ENCODE measurements around the gene SCN4A.

The SCN4A gene

GRCh38 chr17:64001091-64001579, 28.4 kb upstream of the SCN4A start:
- Histone ChIP-seq H3K27me3 (ENCODE audit: control insufficient read depth in 3 of 3, insufficient read depth in 3 of 3, low read depth in 1 of 3, low read length in 3 of 3) (peaks cover 0 to 23% (median 21%) of the 10 kb centered on the region in 3 experiments), H4K91ac (ENCODE audit: low read depth, low read length, poor library complexity) (no peak overlapping the region), H2BK120ac (ENCODE audit: low read depth, low read length) (no peak overlapping the region), H2AK5ac (ENCODE audit: low read depth, low read length) (no peak overlapping the region), H3K4ac (ENCODE audit: low read length) (peak overlapping the region; percentile 45), H2BK15ac (ENCODE audit: low read length) (peak overlapping the region; percentile 31), H2AFZ (ENCODE audit: low read length) (no peak overlapping the region), H3K79me1 (ENCODE audit: low read depth, low read length) (no peaks in the 10 kb centered on the region), H3K27ac (replicated peaks; ENCODE audit: low read length) (no peak overlapping the region), H2BK12ac (ENCODE audit: low read length) (peak overlapping the region; percentile 30), H4K8ac (ENCODE audit: low read depth, low read length) (no peak overlapping the region), H3K4me2 (ENCODE audit: insufficient read depth, low read length, poor library complexity, severe bottlenecking) (no peak overlapping the region), H3K4me1 (ENCODE audit: control insufficient read depth in 2 of 2, insufficient read depth in 1 of 2, low read depth in 1 of 2, low read length in 2 of 2) (peaks cover 0 to 11% of the 10 kb centered on the region in 2 donors), H3K9ac (ENCODE audit: low read depth, low read length, poor library complexity) (peak overlapping the region; percentile 12), H3K9me3 (replicated peaks in 1 of 2; ENCODE audit: control insufficient read depth in 2 of 2, insufficient read depth in 1 of 2, low read depth in 1 of 2, low read length in 2 of 2) (peaks cover 0 to 2% of the 10 kb centered on the region in 2 donors), H3K14ac (ENCODE audit: low read length) (no peak overlapping the region), H3K36me3 (replicated peaks in 1 of 2; ENCODE audit: control insufficient read depth in 2 of 2, insufficient read depth in 2 of 2, low read length in 2 of 2) (no peaks in the 10 kb centered on the region), H2BK5ac (ENCODE audit: low read length) (no peak overlapping the region), H3K4me3 (ENCODE audit: low read length in 2 of 2) (no peak overlapping the region), H3K23ac (ENCODE audit: low read depth, low read length, poor library complexity) (no peak overlapping the region), H3K18ac (ENCODE audit: low read length) (peak overlapping the region; percentile 18)
- WGBS, 2 donors (ENCODE audit: extremely low coverage in 2 of 2, insufficient read length in 2 of 2, insufficient replicate concordance in 1 of 2): no CpG with 5 or more reads among the region's 7 CpGs
- no peak for DNase-seq (ENCODE audit: low spot score)

GRCh38 chr17:63999680-64000531, 27.2 kb upstream of the SCN4A start:
- no peak overlapping the region for H2BK5ac ChIP-seq (ENCODE audit: low read length)
- peaks cover 0 to 25% (median 21%) of the 10 kb centered on the region in 3 experiments for H3K27me3 ChIP-seq (ENCODE audit: control insufficient read depth in 3 of 3, insufficient read depth in 3 of 3, low read depth in 1 of 3, low read length in 3 of 3)
- peak overlapping the region; percentile 66 for H3K9ac ChIP-seq (ENCODE audit: low read depth, low read length, poor library complexity)
- H3K36me3 ChIP-seq (replicated peaks in 1 of 2; ENCODE audit: control insufficient read depth in 2 of 2, insufficient read depth in 2 of 2, low read length in 2 of 2): no peaks in the 10 kb centered on the region
- H3K4me3 ChIP-seq (ENCODE audit: low read length in 2 of 2): peak overlapping the region in 1 of 2 donors; percentile 32
- H3K79me1 ChIP-seq (ENCODE audit: low read depth, low read length): no peaks in the 10 kb centered on the region
- H3K14ac ChIP-seq (ENCODE audit: low read length): no peak overlapping the region
- H3K18ac ChIP-seq (ENCODE audit: low read length): peak overlapping the region; percentile 15
- peaks cover 0 to 6% of the 10 kb centered on the region in 2 donors for H3K4me1 ChIP-seq (ENCODE audit: control insufficient read depth in 2 of 2, insufficient read depth in 1 of 2, low read depth in 1 of 2, low read length in 2 of 2)
- H4K8ac ChIP-seq (ENCODE audit: low read depth, low read length): peak overlapping the region; percentile 87
- peaks cover 0 to 2% of the 10 kb centered on the region in 2 donors for H3K9me3 ChIP-seq (replicated peaks in 1 of 2; ENCODE audit: control insufficient read depth in 2 of 2, insufficient read depth in 1 of 2, low read depth in 1 of 2, low read length in 2 of 2)
- no peak overlapping the region for H4K91ac ChIP-seq (ENCODE audit: low read depth, low read length, poor library complexity)
- WGBS, 2 donors (ENCODE audit: extremely low coverage in 2 of 2, insufficient read length in 2 of 2, insufficient replicate concordance in 1 of 2): no CpG with 5 or more reads among the region's 25 CpGs
- no peak overlapping the region for H2BK15ac ChIP-seq (ENCODE audit: low read length)
- no peak overlapping the region for H3K4me2 ChIP-seq (ENCODE audit: insufficient read depth, low read length, poor library complexity, severe bottlenecking)
- DNase-seq (ENCODE audit: low spot score): no peak
- H3K4ac ChIP-seq (ENCODE audit: low read length): no peak overlapping the region
- no peak overlapping the region for H2BK120ac ChIP-seq (ENCODE audit: low read depth, low read length)
- H2AFZ ChIP-seq (ENCODE audit: low read length): no peak overlapping the region
- no peak overlapping the region for H3K27ac ChIP-seq (replicated peaks; ENCODE audit: low read length)
- peak overlapping the region; percentile 81 for H3K23ac ChIP-seq (ENCODE audit: low read depth, low read length, poor library complexity)
- H2BK12ac ChIP-seq (ENCODE audit: low read length): peak overlapping the region; percentile 14
- no peak overlapping the region for H2AK5ac ChIP-seq (ENCODE audit: low read depth, low read length)

GRCh38 chr17:63998721-63999679, 26.3 kb upstream of the SCN4A start:
- no peak for DNase-seq (ENCODE audit: low spot score)
- H3K4me3 ChIP-seq (ENCODE audit: low read length in 2 of 2): peak overlapping the region; percentile 67 to 88
- H2AK5ac ChIP-seq (ENCODE audit: low read depth, low read length): peak overlapping the region; percentile 94
- peak overlapping the region; percentile 87 for H4K8ac ChIP-seq (ENCODE audit: low read depth, low read length)
- H3K36me3 ChIP-seq (replicated peaks in 1 of 2; ENCODE audit: control insufficient read depth in 2 of 2, insufficient read depth in 2 of 2, low read length in 2 of 2): no peaks in the 10 kb centered on the region
- peak overlapping the region; percentile 99 for H2AFZ ChIP-seq (ENCODE audit: low read length)
- H2BK5ac ChIP-seq (ENCODE audit: low read length): peak overlapping the region; percentile 75
- no peak overlapping the region for H4K91ac ChIP-seq (ENCODE audit: low read depth, low read length, poor library complexity)
- peak overlapping the region; percentile 84 for H3K9ac ChIP-seq (ENCODE audit: low read depth, low read length, poor library complexity)
- H2BK15ac ChIP-seq (ENCODE audit: low read length): no peak overlapping the region
- peak overlapping the region; percentile 86 for H3K4me2 ChIP-seq (ENCODE audit: insufficient read depth, low read length, poor library complexity, severe bottlenecking)
- peaks cover 0 to 26% (median 21%) of the 10 kb centered on the region in 3 experiments for H3K27me3 ChIP-seq (ENCODE audit: control insufficient read depth in 3 of 3, insufficient read depth in 3 of 3, low read depth in 1 of 3, low read length in 3 of 3)
- H3K9me3 ChIP-seq (replicated peaks in 1 of 2; ENCODE audit: control insufficient read depth in 2 of 2, insufficient read depth in 1 of 2, low read depth in 1 of 2, low read length in 2 of 2): peaks cover 0 to 2% of the 10 kb centered on the region in 2 donors
- no peak overlapping the region for H2BK12ac ChIP-seq (ENCODE audit: low read length)
- WGBS, 2 donors (ENCODE audit: extremely low coverage in 2 of 2, insufficient read length in 2 of 2, insufficient replicate concordance in 1 of 2): no CpG with 5 or more reads among the region's 33 CpGs
- no peak overlapping the region for H3K14ac ChIP-seq (ENCODE audit: low read length)
- peak overlapping the region; percentile 92 for H3K18ac ChIP-seq (ENCODE audit: low read length)
- H3K27ac ChIP-seq (replicated peaks; ENCODE audit: low read length): no peak overlapping the region
- H3K79me1 ChIP-seq (ENCODE audit: low read depth, low read length): no peaks in the 10 kb centered on the region
- H2BK120ac ChIP-seq (ENCODE audit: low read depth, low read length): no peak overlapping the region
- peak overlapping the region; percentile 81 for H3K23ac ChIP-seq (ENCODE audit: low read depth, low read length, poor library complexity)
- no peak overlapping the region for H3K4ac ChIP-seq (ENCODE audit: low read length)
- H3K4me1 ChIP-seq (ENCODE audit: control insufficient read depth in 2 of 2, insufficient read depth in 1 of 2, low read depth in 1 of 2, low read length in 2 of 2): peaks cover 0 to 6% of the 10 kb centered on the region in 2 donors
